ENCODE data around the gene STAMBP.

STAMBP gene

DNA sequence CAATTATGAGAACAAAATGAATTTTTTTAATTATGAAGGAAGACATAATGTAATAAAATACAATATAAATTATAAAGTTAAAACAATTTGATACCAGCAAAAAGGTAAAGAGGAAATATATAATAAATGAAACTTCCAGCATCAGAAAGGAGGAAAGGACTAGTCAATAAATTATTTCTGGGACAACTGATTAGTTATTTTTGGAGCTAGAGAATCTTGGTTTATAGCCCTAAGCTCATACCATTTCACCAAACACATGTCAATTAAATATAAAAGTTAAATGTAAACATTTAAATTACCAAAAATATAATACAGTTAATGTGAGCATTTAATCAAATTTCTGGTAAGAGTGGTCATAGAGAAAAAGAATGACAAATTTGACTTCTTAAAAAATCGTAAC is 76.2 kb downstream of the STAMBP start:
- Histone ChIP-seq H3K4me3 (ENCODE audit: low read depth in 1 of 2, low read length in 2 of 2) (no peak overlapping the region), H3K36me3 (ENCODE audit: control insufficient read depth in 1 of 2, insufficient read depth in 2 of 2, low read length in 2 of 2) (no peaks in the 10 kb centered on the region), H3K27me3 (ENCODE audit: control insufficient read depth in 1 of 2, insufficient read depth in 2 of 2, low read length in 2 of 2) (no peaks in the 10 kb centered on the region), H3K4me1 (ENCODE audit: control insufficient read depth in 1 of 2, insufficient read depth in 2 of 2, low read length in 2 of 2) (no peaks in the 10 kb centered on the region), H3K27ac (ENCODE audit: low read depth, low read length) (no peak overlapping the region), H3K9ac (ENCODE audit: low read depth in 1 of 2, low read length in 2 of 2) (no peak overlapping the region), H3K9me3 (ENCODE audit: control insufficient read depth in 1 of 2, low read length in 2 of 2) (no peaks in the 10 kb centered on the region)

DNA sequence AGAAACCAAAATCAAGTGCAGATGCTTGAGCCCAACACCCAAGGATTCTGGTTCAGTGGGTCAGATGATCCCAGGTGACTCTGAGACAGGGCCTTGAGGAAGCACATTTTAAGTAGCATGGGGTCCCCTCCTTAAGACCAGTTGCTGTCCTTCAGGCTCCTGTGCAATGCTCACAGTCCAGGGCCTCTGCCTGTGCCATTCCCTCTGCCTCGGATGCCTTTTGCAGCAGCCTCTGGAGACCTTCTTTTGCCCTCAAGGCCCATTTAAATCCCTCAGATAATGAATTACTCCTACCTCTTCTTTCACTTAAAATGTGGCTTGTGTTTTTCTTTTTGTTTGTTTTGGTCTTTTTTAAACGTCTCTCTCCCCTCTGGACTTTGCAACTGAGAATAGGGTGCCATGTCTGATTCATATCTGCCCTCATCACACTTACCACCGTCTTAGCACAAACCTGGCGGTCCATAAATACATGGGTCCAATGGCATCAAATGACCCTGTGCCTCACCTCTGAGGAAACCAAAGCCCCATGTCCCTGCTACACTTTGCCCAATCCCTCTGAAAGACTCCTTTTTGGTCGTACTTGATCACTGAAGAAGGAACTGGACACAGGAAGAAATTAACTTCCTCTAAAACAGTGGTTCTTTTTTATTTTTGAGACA is 78.2 kb downstream of the STAMBP start:
- H3K9me3 ChIP-seq (ENCODE audit: control insufficient read depth in 1 of 2, low read length in 2 of 2): no peaks in the 10 kb centered on the region
- no peaks in the 10 kb centered on the region for H3K27me3 ChIP-seq (ENCODE audit: control insufficient read depth in 1 of 2, insufficient read depth in 2 of 2, low read length in 2 of 2)
- no peak overlapping the region for H3K9ac ChIP-seq (ENCODE audit: low read depth in 1 of 2, low read length in 2 of 2)
- H3K27ac ChIP-seq (ENCODE audit: low read depth, low read length): no peak overlapping the region
- H3K36me3 ChIP-seq (ENCODE audit: control insufficient read depth in 1 of 2, insufficient read depth in 2 of 2, low read length in 2 of 2): no peaks in the 10 kb centered on the region
- H3K4me3 ChIP-seq (ENCODE audit: low read depth in 1 of 2, low read length in 2 of 2): no peak overlapping the region
- H3K4me1 ChIP-seq (ENCODE audit: control insufficient read depth in 1 of 2, insufficient read depth in 2 of 2, low read length in 2 of 2): no peaks in the 10 kb centered on the region

- no peaks in the 10 kb centered on the region for H3K4me1 ChIP-seq (ENCODE audit: control insufficient read depth in 1 of 2, insufficient read depth in 2 of 2, low read length in 2 of 2)
- H3K9ac ChIP-seq (ENCODE audit: low read depth in 1 of 2, low read length in 2 of 2): no peak overlapping the region
- no peaks in the 10 kb centered on the region for H3K27me3 ChIP-seq (ENCODE audit: control insufficient read depth in 1 of 2, insufficient read depth in 2 of 2, low read length in 2 of 2)
- H3K9me3 ChIP-seq (ENCODE audit: control insufficient read depth in 1 of 2, low read length in 2 of 2): no peaks in the 10 kb centered on the region
- H3K27ac ChIP-seq (ENCODE audit: low read depth, low read length): no peak overlapping the region
- H3K36me3 ChIP-seq (ENCODE audit: control insufficient read depth in 1 of 2, insufficient read depth in 2 of 2, low read length in 2 of 2): no peaks in the 10 kb centered on the region
- no peak overlapping the region for H3K4me3 ChIP-seq (ENCODE audit: low read depth in 1 of 2, low read length in 2 of 2)
Measured at GRCh38 chr2:73907840-73908452, 79.2 kb downstream of the STAMBP start.

- no peak overlapping the region for H3K4me3 ChIP-seq (ENCODE audit: low read depth in 1 of 2, low read length in 2 of 2)
- no peaks in the 10 kb centered on the region for H3K36me3 ChIP-seq (ENCODE audit: control insufficient read depth in 1 of 2, insufficient read depth in 2 of 2, low read length in 2 of 2)
- H3K27ac ChIP-seq (ENCODE audit: low read depth, low read length): no peak overlapping the region
- H3K4me1 ChIP-seq (ENCODE audit: control insufficient read depth in 1 of 2, insufficient read depth in 2 of 2, low read length in 2 of 2): no peaks in the 10 kb centered on the region
- H3K9ac ChIP-seq (ENCODE audit: low read depth in 1 of 2, low read length in 2 of 2): no peak overlapping the region
- no peaks in the 10 kb centered on the region for H3K27me3 ChIP-seq (ENCODE audit: control insufficient read depth in 1 of 2, insufficient read depth in 2 of 2, low read length in 2 of 2)
- no peaks in the 10 kb centered on the region for H3K9me3 ChIP-seq (ENCODE audit: control insufficient read depth in 1 of 2, low read length in 2 of 2)
Measured at GRCh38 chr2:73908689-73909652, 80.2 kb downstream of the STAMBP start.

DNA sequence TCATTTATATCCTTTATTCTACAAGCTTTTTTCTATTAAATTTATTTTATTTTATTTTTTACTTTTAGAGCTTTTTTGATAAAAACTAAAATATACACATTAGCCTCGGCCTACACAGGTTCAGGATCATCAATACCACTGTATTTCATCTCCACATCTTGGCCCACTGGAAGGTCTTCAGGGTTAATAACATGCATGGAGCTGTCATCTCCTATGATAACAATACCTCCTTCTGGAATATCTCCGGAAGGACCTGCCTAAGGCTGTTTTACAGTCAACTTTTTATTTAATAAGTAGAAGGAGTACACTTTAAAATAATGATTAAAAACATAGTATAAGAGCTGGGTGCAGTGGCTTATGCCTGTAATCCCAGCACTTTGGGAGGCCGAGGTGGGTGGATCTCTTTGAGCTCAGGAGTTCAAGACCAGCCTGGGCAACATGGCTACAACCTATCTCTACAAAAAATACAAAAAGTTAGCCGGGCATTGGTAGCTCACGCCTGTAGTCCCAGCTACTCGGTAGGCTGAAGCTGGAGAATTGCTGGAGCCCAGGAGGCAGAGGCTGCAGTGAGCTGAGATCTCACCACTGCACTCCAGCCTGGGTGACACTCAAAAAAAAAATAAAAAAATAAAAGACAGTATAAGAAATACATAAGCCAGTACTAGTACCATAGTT is 82.2 kb downstream of the STAMBP start:
- Histone ChIP-seq H3K36me3 (ENCODE audit: control insufficient read depth in 1 of 2, insufficient read depth in 2 of 2, low read length in 2 of 2) (no peaks in the 10 kb centered on the region), H3K27me3 (ENCODE audit: control insufficient read depth in 1 of 2, insufficient read depth in 2 of 2, low read length in 2 of 2) (no peaks in the 10 kb centered on the region), H3K9ac (ENCODE audit: low read depth in 1 of 2, low read length in 2 of 2) (no peak overlapping the region), H3K9me3 (ENCODE audit: control insufficient read depth in 1 of 2, low read length in 2 of 2) (no peaks in the 10 kb centered on the region), H3K4me1 (ENCODE audit: control insufficient read depth in 1 of 2, insufficient read depth in 2 of 2, low read length in 2 of 2) (no peaks in the 10 kb centered on the region), H3K27ac (ENCODE audit: low read depth, low read length) (no peak overlapping the region), H3K4me3 (ENCODE audit: low read depth in 1 of 2, low read length in 2 of 2) (no peak overlapping the region)

- H3K27me3 ChIP-seq (ENCODE audit: control insufficient read depth in 1 of 2, insufficient read depth in 2 of 2, low read length in 2 of 2): no peaks in the 10 kb centered on the region
- no peaks in the 10 kb centered on the region for H3K4me1 ChIP-seq (ENCODE audit: control insufficient read depth in 1 of 2, insufficient read depth in 2 of 2, low read length in 2 of 2)
- H3K27ac ChIP-seq (ENCODE audit: low read depth, low read length): no peak overlapping the region
- no peak overlapping the region for H3K4me3 ChIP-seq (ENCODE audit: low read depth in 1 of 2, low read length in 2 of 2)
- H3K36me3 ChIP-seq (ENCODE audit: control insufficient read depth in 1 of 2, insufficient read depth in 2 of 2, low read length in 2 of 2): no peaks in the 10 kb centered on the region
- H3K9ac ChIP-seq (ENCODE audit: low read depth in 1 of 2, low read length in 2 of 2): no peak overlapping the region
- H3K9me3 ChIP-seq (ENCODE audit: control insufficient read depth in 1 of 2, low read length in 2 of 2): no peaks in the 10 kb centered on the region
Measured at GRCh38 chr2:73911548-73912208, 82.9 kb downstream of the STAMBP start.

- Histone ChIP-seq H3K4me3 (ENCODE audit: low read depth in 1 of 2, low read length in 2 of 2) (no peak overlapping the region), H3K27ac (ENCODE audit: low read depth, low read length) (no peak overlapping the region), H3K36me3 (ENCODE audit: control insufficient read depth in 1 of 2, insufficient read depth in 2 of 2, low read length in 2 of 2) (no peaks in the 10 kb centered on the region), H3K27me3 (ENCODE audit: control insufficient read depth in 1 of 2, insufficient read depth in 2 of 2, low read length in 2 of 2) (no peaks in the 10 kb centered on the region), H3K9ac (ENCODE audit: low read depth in 1 of 2, low read length in 2 of 2) (no peak overlapping the region), H3K4me1 (ENCODE audit: control insufficient read depth in 1 of 2, insufficient read depth in 2 of 2, low read length in 2 of 2) (no peaks in the 10 kb centered on the region), H3K9me3 (ENCODE audit: control insufficient read depth in 1 of 2, low read length in 2 of 2) (no peaks in the 10 kb centered on the region)
Measured at GRCh38 chr2:73913414-73914054, 84.8 kb downstream of the STAMBP start.

DNA sequence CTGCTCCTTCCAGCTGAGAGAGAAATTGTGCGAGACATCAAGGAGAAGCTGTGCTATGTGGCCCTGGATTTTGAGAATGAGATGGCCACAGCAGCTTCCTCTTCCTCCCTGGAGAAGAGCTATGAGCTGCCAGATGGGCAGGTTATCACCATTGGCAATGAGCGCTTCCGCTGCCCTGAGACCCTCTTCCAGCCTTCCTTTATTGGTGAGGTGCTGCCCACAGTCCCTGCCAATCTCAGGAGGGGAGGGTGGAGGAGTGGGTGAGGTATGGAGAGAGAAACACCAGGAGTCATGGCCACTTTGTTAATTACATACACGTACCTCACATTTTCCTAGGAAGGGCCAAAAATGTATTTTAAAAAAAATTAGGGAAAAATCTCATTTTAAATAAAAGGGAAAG is 85.9 kb downstream of the STAMBP start:
- no peaks in the 10 kb centered on the region for H3K9me3 ChIP-seq (ENCODE audit: control insufficient read depth in 1 of 2, low read length in 2 of 2)
- H3K36me3 ChIP-seq (ENCODE audit: control insufficient read depth in 1 of 2, insufficient read depth in 2 of 2, low read length in 2 of 2): no peaks in the 10 kb centered on the region
- no peaks in the 10 kb centered on the region for H3K27me3 ChIP-seq (ENCODE audit: control insufficient read depth in 1 of 2, insufficient read depth in 2 of 2, low read length in 2 of 2)
- H3K4me3 ChIP-seq (ENCODE audit: low read depth in 1 of 2, low read length in 2 of 2): no peak overlapping the region
- H3K27ac ChIP-seq (ENCODE audit: low read depth, low read length): no peak overlapping the region
- H3K9ac ChIP-seq (ENCODE audit: low read depth in 1 of 2, low read length in 2 of 2): no peak overlapping the region
- no peaks in the 10 kb centered on the region for H3K4me1 ChIP-seq (ENCODE audit: control insufficient read depth in 1 of 2, insufficient read depth in 2 of 2, low read length in 2 of 2)

DNA sequence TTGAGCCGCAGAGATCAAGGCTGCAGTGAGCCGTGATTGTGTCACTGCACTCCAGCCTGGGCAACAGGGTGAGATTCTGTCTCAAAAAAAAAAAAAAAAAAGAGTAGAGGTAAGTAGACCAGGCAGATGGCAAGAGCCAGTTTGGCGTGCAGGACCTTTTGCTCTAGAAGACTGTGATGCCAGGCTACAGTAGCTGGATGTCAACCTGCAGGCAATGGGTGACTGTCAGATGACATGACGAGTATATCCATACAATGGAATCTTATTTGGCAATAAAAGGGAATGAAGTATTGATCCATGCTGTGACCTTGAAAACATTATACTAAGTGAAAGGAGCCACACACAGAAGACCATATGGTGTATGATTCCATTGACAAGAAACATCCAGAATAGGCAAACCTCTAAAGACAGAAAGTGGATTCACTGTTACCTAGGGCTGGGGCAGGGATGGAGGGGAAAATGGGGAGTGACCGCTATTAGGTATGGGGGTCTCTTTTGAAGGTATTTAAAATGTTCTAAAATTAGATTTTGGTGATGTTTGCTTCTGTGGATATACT is 86.8 kb downstream of the STAMBP start:
- H3K9me3 ChIP-seq (ENCODE audit: control insufficient read depth in 1 of 2, low read length in 2 of 2): no peaks in the 10 kb centered on the region
- no peak overlapping the region for H3K9ac ChIP-seq (ENCODE audit: low read depth in 1 of 2, low read length in 2 of 2)
- no peak overlapping the region for H3K4me3 ChIP-seq (ENCODE audit: low read depth in 1 of 2, low read length in 2 of 2)
- H3K36me3 ChIP-seq (ENCODE audit: control insufficient read depth in 1 of 2, insufficient read depth in 2 of 2, low read length in 2 of 2): no peaks in the 10 kb centered on the region
- no peak overlapping the region for H3K27ac ChIP-seq (ENCODE audit: low read depth, low read length)
- H3K4me1 ChIP-seq (ENCODE audit: control insufficient read depth in 1 of 2, insufficient read depth in 2 of 2, low read length in 2 of 2): no peaks in the 10 kb centered on the region
- H3K27me3 ChIP-seq (ENCODE audit: control insufficient read depth in 1 of 2, insufficient read depth in 2 of 2, low read length in 2 of 2): no peaks in the 10 kb centered on the region
